NCI-H2227 (cell line): Measurements from ENCODE around the gene P2RY14.
A peak's percentile ranks its signal among the peaks of the same experiment; 100 is the strongest.

Experiments used
- DNase-seq: peaks from one replicate; lab custom pipeline; 2025; ENCODE audit not compliant: unreplicated experiment; lab: John Stamatoyannopoulos, UW

P2RY14 gene

DNA sequence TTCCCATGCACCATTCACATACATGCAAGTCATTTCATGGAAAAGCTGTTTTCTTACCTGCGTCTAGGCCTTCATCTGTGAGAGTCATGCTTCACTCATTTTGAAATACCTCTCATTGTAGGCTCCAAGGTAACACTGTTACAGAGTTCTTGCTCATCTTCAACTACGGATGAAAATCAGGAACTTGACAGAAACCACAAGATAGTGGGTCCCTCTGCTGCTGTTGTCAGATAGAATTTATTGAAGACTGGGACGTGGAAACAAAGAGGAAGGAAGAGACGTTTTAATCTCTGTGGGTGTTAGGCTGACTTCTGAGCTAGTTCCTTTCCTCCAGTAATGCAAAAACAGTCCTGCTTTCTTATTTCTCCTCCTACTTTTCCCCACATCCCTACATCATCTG is at the start of gene P2RY14:
TSS of gene P2RY14 (minus strand) at position 313 of the 400 bp plus-strand sequence. CDS start 64,226 bp downstream, outside the sequence.
- no peak for DNase-seq

DNA sequence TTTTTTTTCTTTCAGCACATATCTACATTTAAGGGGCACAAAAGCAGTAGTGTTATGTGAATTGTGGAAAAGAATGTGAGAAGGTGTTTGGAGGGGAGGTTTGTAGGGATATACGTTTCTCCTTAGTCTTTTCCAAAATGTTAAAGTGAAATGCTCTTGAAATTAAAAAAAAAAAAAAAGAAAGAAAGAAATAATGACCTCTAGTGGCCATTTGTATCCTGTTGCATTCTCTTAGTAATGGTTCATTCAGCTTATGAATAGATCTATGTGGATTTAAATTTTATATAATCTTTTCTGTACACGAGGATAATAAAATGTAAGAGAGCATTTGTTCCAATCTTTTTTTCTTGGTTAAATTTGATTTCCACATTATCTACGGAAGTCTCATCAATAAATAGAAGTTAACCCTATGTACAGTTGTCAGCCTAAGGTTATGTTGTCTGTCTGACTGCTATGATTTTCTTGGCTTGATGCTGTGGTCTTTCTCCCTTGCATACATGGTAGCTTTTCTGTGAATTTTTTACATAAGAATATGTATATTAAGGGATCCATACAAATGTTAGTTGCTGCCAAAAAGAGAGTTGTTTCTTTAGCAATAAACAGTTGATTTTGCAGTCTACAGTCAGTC is 49.3 kb upstream of the P2RY14 start:
- peak; percentile 9 for DNase-seq

DNA sequence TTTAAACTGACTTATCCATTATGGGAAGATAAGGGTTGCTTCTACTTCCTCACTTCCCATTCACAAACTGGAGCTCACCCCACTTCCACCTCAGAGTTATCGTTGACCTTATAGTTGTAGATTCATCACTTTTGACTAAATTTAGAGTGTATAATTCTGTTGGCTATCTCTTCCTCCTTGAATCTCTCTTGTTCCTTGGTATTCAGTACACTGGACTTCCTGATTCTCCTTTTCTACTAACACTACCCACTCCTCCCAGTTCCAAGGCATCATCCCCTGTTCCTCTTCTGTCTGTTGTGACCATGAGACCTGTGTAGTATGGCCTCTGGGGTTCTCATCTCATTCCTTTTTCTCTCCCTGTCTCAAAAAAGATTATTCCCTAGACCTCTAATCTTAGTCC is 44.2 kb upstream of the P2RY14 start:
- no peak for DNase-seq

DNA sequence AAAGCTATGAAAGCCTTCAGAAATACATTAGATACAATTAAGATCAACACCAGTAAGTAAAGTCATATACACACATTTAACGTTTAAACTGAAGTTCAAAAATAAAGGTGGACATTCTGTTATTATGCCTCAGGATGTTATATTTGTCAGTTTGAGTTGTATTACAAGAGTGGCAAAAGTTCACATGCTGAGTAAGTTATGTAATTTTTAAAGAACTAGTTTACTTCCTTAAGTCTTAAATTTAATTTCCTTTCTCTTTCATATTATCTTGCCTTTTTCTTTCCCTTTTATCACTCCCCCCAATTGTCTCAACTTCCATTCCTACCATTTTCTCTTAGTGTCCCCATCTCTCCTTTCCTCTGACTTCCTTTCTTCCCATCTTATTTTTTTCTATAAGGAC is 43.2 kb upstream of the P2RY14 start:
- DNase-seq, result no peak

DNA sequence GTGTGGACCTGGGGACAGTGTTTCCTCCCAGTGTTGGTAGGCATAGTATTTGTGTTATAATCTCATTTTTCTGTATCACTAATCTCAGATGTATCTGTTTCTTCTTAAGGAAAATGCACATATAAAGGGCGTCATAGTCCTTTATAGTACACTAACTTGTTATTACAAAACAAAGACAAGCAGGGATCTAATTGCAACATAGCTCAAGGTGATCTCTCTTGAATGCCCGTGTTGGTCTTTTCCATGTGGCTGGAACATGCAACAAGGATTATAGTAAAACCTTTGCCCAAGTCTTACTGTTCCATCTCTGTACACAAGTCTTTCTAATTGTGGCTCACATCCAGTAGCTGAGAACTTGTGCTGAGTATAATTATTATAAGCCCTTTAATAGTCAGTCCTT is 41.8 kb upstream of the P2RY14 start:
- DNase-seq, result no peak

DNA sequence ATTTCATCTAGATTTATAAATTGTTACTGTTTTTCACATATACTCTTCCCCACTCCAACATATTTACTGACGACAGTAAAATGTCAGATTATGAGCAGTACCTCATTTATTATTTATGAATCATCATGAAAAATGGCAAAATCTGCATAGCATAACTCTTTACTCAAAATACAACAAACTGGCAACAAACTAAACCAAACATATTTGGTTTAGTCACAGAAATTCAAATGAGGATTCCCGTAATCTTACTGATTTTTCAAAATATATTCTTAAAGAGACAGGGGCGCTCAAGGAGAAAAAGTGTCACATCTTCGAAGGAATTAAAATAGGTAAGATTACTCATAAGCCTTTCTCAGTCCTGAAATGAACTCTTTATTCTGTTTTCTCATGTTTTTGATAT is 41.3 kb upstream of the P2RY14 start:
- no peak for DNase-seq

DNA sequence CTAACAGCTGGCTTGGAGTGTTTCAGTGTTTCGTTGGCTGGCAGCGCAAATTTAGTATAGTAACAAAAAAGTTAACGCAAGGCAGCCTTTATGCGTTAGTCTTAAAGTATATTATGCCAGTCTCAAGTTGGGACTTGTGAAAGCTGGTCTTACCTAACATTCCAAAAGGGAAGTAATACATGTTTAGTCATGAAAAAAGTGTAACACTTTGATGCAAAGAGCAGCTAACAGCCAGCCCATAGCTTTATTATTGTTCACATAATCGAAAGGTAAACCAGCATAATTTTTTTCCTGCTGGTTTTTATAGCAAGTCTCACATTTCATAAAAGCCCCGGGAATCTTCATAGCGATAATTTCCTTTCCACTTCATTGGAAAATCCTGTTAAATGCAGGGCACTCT is 40.6 kb upstream of the P2RY14 start:
- no peak for DNase-seq

DNA sequence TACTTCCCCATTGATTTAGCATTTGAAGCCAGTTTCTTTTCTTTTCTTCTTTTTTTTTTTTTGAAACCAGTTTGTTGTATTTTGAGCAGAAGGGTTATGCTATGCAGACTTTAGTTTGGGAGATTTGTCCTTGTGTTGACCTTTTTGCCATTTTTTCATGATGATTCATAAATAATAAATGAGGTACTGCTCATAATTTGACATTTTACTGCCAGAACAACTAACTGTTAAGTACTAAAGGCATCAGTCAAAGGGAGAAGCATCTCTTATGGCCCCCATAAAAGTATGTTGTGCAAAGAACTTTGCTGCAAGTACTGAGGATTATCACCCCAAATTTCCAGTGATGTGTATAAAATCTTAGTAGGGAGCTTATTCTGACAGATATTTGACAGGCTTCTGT is 40.0 kb upstream of the P2RY14 start:
- DNase-seq, result no peak

DNA sequence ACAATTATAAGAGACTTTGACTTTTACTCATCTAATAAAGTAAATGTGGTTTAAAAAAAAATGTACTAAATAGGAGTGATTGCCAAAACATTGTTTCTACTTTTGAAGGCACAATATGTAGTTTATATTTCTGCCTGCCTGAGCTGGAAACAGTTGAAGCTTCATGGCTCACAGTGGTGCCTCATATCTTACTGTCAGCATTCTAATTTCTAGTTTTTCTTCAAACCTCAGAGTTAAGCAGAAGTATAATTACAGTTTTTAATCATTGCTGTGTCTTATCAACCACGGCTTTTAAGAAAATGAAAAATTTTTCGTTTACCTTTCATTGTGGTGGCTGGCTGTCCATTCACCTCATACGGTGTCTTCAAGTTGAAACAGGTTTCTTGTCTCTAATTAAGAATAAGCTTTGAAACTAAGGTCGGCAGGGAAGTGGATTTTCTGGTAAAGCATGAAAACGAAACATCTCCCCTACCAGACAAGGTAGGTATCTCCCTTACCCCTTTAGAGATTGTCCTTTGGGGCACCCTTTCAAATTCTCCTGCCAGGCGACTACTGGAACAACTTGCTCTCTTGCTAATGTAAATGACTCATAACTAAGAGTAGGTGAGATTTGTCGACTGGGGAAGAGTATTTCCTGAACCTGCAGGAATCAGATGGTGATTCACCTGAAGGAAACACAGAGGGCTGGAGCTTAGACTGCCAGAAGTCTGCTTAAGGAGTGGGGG is 38.1 kb upstream of the P2RY14 start, which contains the start of gene GPR87:
TSS of gene GPR87 (minus strand) at position 554 of the 725 bp plus-strand sequence. CDS start 16,720 bp downstream, outside the sequence.
- no peak for DNase-seq

DNA sequence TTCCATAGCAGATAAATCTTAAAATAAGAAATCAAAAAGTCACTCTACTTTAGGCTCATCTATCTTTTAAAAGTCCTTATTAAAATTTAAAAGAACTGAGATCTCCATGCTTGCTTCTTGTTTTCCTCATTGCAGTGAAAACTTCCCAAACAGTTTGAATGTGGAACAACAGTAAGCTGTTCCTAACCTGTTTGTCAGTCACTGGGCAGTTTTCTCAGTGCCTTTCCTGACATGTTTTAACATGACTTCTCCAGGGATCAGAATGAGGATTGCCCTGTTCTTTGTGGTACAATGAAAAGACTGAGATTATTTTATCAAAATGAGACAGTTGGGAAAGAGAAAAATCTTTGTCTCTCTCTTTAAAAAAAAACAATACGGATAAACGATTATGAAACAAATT is 37.5 kb upstream of the P2RY14 start:
- no peak for DNase-seq

DNA sequence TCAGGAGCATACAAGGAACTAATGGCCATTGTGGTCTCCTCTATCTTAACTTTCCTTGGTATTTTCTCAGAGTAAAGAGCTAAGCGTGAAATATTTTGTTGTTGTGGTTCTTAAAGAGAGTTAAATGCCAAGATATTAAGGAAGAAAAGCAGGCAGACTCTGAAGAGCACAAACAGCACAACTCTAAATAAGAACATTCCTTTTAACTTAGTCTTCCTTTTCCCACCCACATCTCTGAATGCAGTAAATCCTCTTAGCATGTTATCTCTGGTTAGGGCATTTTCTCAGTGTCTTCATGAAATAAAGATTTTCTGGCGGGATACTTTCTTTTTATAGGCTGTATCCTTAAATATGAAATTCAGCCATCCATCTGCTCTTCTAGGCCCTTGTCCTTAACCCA is 36.8 kb upstream of the P2RY14 start:
- no peak for DNase-seq

DNA sequence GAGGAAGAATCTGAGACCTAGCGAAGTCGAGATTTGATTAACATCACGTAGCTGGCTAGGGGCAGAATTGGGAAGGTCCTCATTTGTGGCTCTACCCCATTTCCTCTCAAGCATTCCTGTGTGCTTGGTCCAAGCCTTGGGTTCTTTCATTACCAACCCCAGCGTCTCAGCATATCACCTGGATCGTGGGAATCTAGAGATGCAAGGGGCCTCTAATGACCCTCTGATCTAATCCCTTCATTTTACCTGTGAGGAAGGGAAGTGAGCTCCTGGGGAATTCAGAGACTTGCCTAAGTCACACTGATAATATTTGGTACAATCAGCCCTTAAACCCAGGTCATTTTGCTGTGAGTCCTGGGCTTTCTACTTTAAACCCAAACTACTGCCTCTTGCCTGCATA is 36.3 kb upstream of the P2RY14 start:
- DNase-seq, result no peak

DNA sequence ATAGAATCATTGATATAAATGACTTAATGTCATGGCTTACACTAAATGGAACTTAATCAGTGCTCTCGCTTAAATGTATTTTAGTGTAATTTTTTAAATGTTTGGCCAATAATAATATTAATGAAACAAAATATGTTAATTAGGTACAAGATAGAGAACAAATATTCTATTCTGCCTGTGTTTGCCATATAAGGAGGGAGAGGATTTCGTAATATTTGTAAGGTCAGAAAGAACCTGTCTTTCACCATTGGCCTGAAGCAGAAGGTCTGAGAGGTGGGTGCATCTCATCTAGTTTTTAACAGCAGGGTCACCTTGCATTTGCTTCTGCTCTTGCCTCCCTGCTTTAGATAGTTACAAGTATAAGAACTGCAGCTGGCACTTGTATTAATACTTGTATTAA is 35.8 kb upstream of the P2RY14 start:
- no peak for DNase-seq

DNA sequence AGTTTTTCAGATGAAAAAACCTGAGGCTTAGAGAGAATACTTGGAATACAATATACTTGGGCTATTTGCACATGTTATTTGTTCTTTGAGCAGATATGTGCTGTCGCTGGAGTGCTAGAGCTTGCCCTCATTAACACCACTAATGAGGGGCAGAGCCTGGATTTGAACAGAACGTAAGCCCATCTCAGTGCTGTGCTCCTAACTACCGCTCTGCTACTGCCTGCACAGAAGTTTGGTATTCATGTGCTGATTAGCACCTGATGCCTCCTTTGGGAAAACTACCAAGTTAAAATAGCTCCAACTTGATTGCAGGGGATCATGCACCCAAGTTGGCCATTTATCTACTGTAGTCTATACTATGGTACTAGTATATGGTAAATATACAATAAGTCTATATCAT is 34.6 kb upstream of the P2RY14 start:
- DNase-seq, result no peak

DNA sequence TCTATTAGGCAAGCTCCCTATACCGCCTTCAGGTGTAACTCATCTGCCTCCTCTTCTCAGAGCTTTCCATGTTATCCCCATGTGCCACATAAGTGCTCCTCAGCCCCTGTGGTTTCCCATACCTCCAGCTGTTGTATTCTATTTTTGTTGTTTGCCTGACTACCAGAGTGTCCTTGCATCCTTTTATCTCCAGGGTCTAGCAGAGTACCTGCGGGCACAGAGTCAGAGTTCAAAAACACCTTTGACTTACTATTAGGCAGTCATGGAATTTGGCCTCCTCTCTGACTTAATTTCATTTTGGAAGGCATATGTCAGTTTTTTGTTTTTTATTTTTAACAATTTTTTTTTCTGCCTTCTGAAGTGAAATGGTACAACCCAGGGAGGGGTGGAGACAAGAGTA is 31.2 kb upstream of the P2RY14 start:
- no peak for DNase-seq

DNA sequence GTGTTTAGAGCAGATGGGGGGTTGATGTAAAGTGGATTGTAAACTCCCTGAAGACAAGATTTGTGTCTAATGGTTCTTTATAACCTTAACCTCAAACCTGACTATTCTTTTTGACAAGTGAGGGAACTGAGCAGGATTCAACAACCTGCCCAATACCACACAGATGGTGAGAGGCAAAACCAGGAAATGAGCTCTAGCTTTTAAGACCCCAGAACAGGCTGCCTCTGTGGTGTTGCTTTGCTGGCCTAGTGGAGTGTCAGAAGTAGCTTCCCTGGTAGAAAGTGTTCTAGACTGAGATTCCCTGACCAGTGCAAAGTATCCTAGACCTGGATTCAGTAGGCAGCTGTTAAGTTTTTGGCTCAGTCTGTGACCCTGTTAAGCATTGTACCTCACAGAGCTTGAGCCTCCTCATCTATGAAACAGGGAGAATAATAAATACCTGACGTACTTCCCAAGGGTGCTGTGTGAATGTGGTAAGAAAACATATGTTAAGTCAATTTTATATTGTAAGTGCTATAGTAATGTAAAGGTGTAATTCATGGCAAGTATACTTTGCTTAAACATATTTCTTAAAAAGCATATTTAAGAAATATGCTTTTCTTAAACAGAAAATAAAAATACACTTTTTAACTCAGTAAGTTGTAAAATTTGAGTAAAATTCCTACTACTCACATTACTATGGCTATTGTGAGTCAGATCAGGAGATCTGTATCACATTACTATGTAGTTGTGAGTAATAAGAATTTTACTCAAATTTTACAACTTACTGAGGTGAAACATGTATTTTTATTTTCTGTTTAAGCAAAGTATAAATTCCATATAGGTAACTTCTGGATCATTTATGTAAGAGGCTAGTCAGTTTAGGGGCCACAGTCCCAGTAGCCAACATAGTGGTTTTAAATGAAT is 29.5 kb upstream of the P2RY14 start:
- no peak for DNase-seq

DNA sequence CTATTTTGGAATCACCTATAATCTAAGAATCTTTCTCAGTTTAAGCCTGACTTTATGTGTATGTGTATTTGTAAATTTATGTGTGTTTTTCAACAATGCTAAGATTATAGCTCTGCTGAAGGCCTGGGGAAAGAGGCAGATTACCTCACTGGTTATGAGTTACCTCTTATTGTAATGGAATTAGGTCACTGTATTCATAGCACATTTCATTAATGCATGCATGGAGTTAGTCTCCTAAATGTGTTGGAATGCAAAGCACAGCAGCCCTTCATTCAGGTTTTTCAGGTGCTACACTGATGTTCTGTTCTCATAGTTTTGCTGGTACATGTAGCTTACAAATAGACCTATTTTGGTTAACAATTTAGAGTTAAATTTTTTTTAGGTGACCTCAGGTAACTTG is 28.8 kb upstream of the P2RY14 start:
- DNase-seq, result no peak

DNA sequence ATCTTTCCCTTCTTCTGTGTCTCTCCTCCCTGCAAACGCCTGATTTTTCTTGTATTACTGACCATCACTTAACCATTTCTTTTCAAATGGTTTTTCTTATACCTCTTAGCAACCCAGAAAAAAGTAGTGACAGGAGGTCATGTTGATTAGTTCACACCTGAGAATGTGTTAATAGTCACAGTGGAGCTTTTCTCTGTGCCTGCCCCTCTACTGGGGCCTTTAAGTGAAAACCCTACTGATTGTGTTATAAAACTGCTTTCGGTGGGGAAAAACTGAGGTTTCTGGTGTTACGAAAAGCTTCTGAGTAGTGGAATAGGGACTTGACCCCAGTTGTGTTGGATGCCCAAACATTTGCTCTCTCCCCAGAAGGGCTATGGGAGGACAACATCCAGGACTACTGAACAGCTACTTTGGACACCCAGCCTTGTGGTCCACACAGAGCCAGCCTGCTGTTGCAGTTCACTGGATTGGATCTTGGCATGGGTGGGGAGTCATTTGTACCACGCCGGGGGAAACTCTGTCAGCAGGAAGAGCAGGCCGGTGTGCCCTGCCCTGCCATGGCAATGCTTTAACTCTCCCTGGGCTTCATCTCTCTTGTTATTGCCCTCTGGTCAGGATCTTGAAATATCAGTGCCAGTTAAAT is 27.9 kb upstream of the P2RY14 start:
- no peak for DNase-seq

DNA sequence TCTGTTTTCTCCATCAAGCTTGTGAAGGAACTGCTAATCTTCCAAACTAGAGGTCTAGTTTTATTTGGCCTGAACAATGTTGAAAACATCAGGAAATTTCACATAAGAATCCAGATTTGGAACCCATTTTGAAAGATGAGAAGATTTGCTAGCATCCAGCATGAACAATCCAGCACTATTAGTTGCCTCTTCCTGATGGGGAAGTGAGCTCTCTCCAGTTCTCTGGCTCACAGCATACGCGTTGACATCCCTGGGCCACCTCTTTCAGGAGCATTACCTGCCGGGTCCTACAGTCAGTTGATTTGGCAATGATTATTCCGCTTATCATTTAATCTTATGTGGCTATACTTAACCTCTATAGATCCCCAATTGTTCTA is 27.4 kb upstream of the P2RY14 start:
- DNase-seq, result no peak

DNA sequence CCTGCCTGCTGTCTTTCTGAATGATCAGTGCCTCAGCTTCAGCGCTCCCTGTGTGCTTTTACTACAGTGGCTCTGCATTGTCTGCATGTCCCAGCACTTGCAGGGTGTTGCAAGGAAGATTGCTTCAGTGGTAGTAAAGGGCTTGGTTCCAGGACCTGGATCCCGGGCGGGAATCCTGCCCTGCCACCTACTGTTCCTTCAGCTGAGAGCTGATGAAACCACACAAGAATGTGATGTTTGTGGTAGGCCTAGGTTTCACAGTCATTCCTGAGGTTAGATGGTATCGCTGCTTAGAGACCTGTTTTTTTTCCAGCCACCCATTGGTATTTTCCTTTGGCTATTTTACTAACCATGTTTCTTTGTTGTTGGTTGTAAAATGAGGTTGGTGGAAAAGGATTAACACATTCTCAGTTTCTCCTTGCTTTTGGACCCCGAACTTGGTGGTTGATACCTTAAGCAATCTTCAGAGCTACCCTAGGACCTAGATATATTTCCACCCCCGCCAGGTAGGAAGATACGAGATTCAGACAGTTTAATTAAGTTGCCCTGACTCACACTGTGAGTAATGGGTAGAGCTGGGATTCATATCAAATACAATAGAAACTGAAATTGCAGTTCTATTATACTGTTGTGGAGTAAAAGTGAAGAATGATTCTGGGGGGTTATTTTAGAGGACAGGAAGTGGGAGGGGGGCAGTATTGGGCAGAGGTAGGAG is 26.9 kb upstream of the P2RY14 start:
- no peak for DNase-seq

DNA sequence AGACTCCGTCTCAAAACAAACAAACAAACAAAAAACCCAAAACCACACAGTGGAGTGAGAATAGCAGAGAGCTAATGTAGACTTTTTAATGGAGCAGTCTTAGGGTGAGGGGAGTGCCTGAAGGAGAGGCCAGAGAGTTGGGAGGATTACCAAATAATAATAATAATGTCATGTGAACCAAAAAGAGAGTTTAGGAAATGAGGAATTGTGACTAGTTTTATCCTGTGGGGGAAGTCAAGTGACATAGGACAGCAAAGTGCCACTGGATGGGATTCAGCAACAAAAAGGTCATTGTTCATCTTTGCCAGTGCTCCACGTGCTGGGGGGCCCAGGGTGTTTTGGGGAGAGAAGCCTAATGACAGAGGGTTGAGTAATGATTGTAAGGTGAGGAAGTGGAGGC is 25.4 kb upstream of the P2RY14 start:
- no peak for DNase-seq
